ENCODE results near the gene IL18RAP.

IL18RAP gene

DNA sequence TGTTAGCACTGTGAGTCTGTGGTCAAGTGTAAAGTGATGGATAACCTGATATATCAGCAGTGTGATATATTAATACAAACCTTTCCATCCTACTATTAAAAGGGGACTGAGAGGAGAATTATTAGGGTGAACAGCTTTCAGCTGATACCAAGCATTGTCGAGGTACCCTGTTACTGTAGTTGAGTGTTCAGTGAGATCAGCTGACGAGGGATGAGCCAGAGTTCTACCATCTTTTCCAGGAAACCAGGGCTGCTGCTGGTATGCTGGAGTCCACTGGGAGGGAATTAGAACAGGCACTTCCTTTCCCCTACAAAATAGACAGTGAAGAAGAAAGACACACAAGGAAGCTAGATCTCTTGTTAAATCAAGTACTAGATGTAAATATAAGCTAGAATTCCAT, 408 bp downstream of the IL18RAP start:
- DNase-seq (ENCODE audit: low read depth), result no peak

GRCh38 chr2:102424754-102425153, 1.8 kb downstream of the IL18RAP start:
- DNase-seq (ENCODE audit: low read depth), result no peak

DNA sequence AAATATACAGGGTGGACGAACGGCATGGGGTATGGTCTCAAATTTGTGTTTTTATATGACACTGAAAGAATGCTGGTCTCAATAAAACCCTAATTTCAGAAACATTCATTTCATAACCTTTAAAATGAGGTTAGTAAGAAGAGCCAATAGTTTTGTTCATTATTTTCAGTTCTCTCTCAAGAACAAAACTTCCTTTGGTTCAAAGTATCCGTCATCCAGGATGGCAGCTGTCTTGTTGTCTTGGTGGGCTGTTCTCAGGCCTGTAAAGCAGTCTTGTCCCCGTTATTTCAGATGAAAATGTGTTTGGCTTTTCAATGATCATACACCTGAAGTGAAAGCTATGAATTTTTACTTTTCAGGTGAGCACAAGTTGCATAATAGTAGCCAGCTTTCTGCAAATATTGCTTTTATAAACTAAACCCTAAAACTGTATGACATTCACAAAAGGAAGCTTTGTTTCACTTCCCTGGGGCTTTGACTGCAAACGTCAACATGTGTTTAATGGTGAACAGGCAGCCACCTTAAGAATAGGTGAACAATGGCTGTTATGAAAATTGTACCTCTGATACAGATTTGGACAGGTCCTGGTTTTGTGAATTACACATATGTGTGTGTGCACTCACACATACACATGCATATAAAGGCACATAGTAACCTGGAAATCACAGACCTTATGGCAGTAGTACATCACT, 2.6 kb downstream of the IL18RAP start:
- DNase-seq (ENCODE audit: low read depth), result no peak

DNA sequence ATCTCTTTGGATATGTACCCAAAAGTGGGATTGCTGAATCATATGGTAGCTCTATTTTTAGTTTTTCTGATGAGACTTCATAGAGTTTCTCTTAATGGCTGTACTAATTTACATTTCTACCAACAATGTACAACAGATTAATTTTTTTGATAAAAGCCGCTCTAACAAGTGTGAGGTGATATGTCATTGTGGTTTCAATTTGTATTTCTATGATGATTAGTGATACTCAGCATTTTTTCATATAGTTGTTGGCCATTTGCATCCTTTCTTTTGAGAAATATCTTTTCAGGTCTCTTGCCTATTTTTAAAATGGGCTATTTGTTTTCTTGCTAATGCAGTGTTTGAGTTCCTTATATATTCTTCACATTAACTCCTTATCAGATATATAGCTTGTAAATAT, 4.3 kb downstream of the IL18RAP start:
- DNase-seq (ENCODE audit: low read depth), result no peak

DNA sequence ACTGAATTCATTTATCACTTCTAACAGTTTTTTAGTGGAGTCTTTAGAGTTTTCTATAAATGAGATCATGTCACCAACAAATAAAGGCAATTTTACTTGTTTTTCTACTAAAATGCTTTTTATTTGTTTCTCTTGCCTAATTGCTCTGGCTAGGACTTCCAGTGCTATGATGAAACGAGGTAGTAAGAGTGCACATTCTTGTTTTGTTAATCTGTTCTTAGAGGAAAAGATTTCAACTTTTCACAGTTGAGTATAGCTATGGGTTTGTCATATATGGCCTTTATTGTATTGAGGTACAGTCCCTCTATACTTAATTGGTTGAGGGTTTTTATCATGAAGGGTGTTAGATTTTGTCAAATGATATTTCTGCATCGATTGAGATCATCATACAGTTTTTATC, 5.6 kb downstream of the IL18RAP start:
- DNase-seq (ENCODE audit: low read depth), result no peak

DNA sequence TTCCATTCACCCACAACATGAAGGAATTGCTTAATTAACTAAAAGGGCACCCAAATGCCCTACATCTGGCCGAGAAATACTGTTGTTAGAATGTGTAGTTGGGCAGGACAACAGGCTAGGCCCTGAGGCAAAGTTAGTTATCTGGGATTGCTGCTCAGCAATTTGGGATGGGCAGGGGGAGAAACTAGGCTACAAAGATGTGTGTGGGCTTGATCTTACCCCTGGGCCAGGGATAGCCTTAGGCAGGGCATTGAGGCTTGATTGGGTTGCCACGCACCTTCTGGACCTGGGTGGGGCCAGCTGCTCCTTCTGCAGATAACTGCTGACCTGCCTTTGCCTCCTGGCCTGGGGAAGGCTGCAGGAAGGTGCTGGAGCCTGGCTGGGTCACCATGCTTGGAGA, 9.4 kb downstream of the IL18RAP start:
- no peak for DNase-seq (ENCODE audit: low read depth)

DNA sequence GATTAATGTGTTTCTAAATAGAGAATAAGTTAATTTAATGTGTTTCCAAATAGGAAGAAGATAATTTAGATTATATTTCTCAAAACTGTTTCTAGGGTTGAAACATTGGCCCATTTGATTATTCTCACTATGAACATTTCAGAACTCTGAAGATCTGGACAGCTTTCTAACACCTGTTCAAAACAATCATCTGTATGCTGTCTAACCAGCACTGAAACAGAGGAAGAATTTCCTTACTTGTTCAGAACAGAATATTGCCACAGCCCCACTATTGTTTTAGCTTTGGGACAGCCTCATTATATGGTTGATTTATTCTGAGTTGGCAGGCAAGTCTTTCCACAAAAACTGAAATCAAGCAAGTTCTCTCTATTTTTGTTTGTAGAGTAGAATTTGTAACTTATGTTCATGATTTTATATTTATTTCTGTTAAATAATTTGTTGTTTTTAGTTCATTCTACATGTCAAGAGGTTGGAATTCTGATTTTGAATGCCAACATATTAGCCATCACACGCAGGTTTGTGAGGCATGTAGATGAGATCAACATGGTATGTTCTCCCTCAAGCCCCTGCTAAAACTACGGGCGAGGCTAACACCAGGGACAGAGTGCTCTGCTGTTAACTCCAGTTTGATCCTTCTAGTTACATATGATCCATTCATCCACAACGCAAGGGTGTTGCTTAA, 11.2 kb downstream of the IL18RAP start:
- no peak for DNase-seq (ENCODE audit: low read depth)

DNA sequence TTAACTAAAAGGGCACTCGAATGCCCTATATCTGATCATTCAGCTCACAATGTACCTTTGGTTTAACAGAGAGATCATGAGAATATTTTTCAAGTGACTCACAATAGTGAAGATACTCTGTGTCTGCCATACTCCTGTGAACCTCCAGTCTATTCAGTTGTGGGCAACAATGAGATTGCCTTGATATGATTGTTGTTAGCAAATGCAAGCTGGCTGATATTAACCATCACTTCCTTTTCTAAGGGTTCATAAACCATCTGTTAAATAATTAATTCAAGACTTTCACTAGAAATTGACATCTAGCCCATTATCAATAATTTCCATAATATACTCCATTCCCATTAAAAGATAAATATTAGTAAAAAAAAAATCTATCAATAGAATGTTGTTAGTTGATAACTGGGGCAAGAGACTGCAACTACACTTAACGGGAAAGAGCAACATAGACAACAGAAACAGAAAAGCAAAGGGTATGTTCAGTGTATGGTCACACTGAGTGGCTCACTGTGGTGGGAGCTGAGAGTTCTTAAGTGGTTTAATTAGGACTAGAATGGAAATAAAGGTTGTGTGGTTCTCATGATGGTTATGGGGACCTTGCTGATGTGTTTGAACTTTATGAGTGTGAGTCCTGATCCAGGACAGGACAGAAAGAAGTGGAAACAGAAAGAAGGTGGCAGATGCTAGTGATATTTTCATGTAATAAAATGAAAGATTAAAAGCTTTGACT, 11.9 kb downstream of the IL18RAP start:
- DNase-seq (ENCODE audit: low read depth), result no peak

GRCh38 chr2:102435741-102436140, 12.8 kb downstream of the IL18RAP start:
- no peak for DNase-seq (ENCODE audit: low read depth)

GRCh38 chr2:102436323-102436722, 13.4 kb downstream of the IL18RAP start:
- DNase-seq (ENCODE audit: low read depth), result no peak

GRCh38 chr2:102437122-102437521, 14.2 kb downstream of the IL18RAP start:
- DNase-seq (ENCODE audit: low read depth), result no peak

DNA sequence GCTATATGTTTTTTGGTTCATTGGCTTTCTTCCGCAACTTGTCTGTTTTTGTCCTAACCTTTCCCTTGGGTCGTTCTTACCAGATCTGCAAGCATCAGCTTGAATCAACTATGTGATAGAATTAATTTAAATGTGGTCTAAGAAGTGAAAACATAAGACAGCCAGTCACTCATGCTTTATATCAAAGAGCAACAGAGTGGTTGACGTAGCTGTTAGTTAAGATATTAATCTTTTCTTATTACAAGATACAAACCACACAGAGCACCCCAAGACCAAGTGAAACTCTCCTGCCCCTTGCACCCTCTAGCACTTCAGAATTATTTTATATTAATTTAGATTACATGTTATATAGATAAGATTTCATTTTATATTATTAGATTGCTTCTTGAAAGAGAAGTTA, 15.2 kb downstream of the IL18RAP start:
- no peak for DNase-seq (ENCODE audit: low read depth)

DNA sequence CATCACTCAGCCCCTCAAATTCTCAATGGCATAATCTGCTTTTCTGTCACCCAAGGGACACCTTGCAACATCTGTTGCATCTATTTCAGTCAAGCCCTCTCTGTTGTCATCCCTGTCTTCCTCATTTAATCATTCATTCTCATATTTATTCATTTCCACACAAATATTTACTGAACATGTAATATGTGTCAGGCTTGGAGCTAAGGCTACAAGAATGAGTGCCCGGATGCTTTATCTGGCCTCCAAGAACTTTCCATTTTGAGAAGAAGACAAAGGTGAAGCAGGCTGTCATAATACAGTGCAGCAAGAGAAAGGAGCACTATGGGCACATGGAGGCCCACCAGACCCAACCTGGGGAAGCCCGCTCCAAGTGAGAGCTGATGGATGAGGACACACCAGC, 15.6 kb downstream of the IL18RAP start:
- DNase-seq (ENCODE audit: low read depth), result no peak

DNA sequence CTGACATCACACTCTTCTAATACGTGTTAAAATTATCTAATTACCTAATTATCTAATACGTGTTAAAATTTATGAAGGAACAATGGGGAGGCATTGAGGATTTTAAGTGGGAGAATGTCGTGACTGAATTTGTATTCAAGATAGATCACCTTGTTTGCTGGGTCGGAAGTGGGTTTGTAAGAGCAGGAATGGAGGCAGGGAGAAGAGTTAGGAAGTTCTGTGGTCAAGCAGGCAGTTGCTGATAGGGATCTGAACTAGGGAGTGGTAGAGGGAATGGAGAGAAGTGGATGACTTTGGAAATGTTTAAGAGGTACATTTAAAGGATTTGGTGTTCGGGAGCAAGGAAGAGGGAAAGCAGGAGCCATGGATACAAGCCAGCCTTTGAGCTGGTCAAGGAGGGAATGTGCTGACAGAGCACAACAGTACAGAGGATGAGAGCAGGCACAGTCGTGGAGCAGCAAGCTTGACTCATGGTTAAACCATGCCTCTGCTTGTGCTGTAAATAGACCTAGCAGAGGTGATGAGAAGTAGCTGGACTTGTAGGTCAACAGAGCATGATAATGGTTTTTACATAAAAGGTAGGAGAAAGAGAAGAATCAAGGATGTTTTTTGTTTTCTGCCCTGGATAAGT, 16.2 kb downstream of the IL18RAP start:
- no peak for DNase-seq (ENCODE audit: low read depth)

DNA sequence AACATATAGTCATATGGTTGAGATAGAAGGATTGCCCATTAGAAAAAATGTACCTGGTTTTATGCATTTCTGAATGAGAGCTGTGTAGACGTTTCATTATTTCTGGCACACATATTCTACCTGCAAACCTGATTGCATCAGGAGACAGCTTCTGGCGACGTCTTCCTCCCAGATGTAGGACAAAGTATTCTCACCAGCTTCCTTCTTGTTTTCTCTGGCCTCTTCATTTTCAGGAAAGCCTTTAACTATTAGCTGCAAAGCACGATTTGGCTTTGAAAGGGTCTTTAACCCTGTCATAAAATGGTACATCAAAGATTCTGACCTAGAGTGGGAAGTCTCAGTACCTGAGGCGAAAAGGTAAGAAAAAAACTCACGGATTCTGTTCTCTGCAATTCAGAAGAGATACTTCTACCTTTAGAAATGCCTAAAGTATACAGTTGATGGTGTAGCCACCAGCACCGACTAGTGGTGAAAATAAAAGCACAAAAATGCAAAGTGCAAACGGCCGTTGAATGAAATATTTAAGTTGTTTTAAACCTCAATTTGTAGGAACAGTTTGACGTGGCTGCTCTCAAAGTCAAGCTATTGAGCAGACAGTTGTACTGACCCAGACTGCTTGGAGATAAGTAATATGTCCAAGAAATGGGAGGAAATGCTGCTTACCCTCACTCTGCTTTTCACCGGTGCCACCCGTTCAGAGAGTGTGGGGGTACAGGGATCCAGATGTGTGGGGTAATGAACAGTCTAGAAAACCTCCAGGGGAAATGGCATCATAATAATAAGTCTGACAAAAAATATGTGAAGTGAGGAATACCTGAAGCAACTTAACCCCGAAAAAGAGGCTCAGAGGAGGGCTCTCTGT, 20.2 kb downstream of the IL18RAP start:
- no peak for DNase-seq (ENCODE audit: low read depth)

GRCh38 chr2:102444233-102444632, 21.3 kb downstream of the IL18RAP start:
- no peak for DNase-seq (ENCODE audit: low read depth)

- no peak for DNase-seq (ENCODE audit: low read depth)
Measured at GRCh38 chr2:102446936-102447335, 24.0 kb downstream of the IL18RAP start.

- peak; percentile 41 for DNase-seq (ENCODE audit: low read depth)
Measured at GRCh38 chr2:102449370-102449974, 26.5 kb downstream of the IL18RAP start.

- no peak for DNase-seq (ENCODE audit: low read depth)
Measured at GRCh38 chr2:102451968-102452367, 29.0 kb downstream of the IL18RAP start.

- no peak for DNase-seq (ENCODE audit: low read depth)
Measured at GRCh38 chr2:102453501-102453900, 30.5 kb downstream of the IL18RAP start.

DNA sequence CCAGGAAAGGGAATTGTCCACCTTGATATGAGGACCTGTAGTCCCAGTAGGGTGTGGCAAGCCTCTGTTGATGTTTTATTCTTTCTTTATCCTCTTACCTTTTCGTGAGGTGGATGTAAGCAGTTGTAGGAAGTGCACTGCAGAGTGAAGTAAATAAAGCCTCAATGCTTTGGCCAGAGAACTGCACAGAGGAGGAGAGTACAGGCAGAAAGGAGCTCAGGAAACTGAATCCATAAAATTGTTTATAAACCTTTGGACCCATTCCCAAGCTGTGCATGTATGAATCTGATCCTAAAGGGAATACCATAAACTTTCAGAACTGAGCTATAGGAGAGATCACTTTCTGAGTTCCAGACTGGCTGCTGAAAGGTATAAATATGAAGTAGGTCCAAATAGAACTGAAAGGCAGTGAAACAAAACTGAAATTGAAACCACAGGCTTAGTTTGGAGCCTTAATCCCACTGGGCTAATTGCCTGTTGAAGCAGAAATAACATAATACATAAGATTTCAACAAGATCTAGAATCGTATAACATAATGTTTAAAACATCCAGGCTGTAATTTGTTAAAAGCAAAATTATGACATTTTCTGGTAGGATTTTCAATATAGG, 32.2 kb downstream of the IL18RAP start:
- DNase-seq (ENCODE audit: low read depth), result no peak
